NOMO-1 treated with dmso at 0.1 percent for 144 hours (cell line): ENCODE measurements around the gene LZTS2.
"Not testable (repeated sequence)": the region's sequence is repeated elsewhere in the genome, so short reads cannot be mapped to it uniquely, and the experiment has no call there.

Experiments used
- DNase-seq: peaks from one replicate; lab custom pipeline; 2025; ENCODE audit not compliant: unreplicated experiment; lab: John Stamatoyannopoulos, UW

Gene LZTS2

GRCh38 chr10:100999742-101000126 is at the start of gene LZTS2:
Gene LZTS2, plus strand, starts transcription at chr10:100999808. Its CDS starts 2,731 bp downstream, at chr10:101002539.
- no peak for DNase-seq

DNA sequence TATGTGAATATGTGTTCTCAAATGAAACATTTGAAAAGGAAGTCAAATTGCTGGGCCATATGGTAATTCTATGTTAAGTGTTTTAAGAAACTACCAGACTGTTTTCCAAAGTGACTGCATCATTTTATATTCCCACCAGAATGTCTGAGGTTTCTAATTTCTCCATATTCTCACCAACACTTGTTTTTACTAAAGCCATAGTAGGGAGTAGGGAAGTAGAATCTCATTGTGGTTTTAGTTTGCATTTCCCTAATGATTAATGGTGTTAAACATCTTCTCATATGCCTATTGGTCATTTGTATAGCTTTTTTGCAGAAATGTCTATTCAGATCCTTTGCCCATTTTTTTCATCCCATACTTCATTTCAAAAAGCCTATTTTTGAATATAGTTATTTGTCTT is 39.4 kb upstream of the LZTS2 start:
- DNase-seq = no peak

- no peak for DNase-seq
Measured at GRCh38 chr10:100962351-100963080, 37.1 kb upstream of the LZTS2 start.

- no peak for DNase-seq
Measured at GRCh38 chr10:100963826-100964225, 35.8 kb upstream of the LZTS2 start.

- no peak for DNase-seq
Measured at GRCh38 chr10:100965820-100966219, 33.8 kb upstream of the LZTS2 start.

- DNase-seq = no peak
Measured at GRCh38 chr10:100966887-100967286, 32.7 kb upstream of the LZTS2 start.

GRCh38 chr10:100967332-100967731 is 32.3 kb upstream of the LZTS2 start:
- DNase-seq = no peak

DNA sequence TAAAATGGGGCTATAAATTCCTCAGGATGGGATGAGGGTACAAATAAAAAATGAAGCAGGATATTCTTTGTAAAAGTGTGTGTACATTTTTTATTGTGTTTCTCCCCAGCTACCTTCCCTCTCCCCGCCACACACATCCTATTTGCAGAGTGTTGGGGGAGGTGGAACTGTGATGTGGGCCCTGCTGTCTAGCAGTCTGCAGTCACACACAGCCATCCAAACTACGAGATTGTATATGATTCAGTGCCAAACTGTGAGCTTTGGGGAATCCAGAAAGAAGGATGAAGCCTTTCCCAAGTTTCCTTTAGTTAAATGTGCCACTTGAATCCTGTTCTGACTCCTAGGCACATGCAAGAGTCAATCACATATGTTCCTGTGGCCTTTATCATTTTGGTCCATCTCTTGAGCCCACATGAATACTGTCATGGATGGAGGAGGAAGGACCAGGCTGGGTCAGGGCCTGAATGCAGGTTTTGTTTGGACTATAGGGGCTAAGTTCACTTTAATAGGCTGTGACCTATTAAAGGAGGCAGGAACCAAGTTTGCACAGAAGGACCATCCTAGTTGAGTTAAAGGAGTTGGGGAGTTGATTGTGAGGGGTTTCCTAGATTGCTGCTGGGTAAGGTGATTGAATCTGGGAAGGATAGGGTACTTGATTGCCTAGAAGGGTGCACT is 31.4 kb upstream of the LZTS2 start:
- no peak for DNase-seq

- no peak for DNase-seq
Measured at GRCh38 chr10:100968863-100969186, 30.8 kb upstream of the LZTS2 start.

DNA sequence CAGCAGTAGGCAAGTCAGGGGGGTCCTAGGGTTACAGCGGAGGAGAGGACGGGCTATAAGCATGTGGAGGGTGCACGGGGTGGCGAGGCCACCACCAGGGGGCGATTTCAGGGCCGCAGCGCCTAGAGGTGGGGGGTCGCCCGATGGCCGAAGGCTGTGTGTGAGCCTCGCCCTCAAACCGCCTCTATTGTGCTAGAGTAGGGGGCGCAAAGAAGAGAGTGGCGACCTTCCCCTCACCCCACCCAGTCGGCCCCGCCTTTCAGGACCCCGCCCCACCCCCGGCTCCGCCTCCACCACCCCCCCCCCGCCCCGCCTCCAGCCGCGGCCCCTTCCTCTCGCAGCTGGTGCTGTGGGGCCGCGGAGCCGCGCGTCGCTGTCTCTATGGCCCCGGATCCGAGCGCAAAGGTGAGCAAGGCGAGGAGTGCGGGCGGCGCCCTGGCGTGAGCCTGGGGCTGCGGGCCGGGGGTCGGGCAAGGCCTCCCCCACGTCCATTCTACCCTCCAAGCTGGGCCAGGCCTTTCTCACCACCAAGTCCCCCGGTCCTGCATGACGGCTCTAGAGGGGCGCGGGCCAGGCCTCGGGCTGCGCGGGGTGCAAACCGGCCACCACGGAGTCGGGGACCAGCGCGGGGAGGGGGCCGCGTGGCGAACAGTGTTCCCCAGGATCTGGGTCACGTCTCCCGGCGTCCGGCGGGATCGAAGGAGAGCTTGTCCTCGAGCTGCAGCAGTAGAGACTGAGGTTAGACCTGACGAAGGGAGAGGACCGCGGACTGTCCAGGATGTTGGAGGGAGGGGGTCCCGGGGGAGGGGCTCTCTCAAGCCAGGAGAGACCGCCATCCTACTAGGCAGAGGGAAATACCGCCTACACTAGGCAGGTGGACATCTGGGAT is 30.2 kb upstream of the LZTS2 start, which contains the start of gene SEMA4G:
Gene SEMA4G, plus strand, starts transcription at position 318 of the 889 bp plus-strand sequence. CDS start 3,409 bp downstream, outside the sequence.
- no peak for DNase-seq

DNA sequence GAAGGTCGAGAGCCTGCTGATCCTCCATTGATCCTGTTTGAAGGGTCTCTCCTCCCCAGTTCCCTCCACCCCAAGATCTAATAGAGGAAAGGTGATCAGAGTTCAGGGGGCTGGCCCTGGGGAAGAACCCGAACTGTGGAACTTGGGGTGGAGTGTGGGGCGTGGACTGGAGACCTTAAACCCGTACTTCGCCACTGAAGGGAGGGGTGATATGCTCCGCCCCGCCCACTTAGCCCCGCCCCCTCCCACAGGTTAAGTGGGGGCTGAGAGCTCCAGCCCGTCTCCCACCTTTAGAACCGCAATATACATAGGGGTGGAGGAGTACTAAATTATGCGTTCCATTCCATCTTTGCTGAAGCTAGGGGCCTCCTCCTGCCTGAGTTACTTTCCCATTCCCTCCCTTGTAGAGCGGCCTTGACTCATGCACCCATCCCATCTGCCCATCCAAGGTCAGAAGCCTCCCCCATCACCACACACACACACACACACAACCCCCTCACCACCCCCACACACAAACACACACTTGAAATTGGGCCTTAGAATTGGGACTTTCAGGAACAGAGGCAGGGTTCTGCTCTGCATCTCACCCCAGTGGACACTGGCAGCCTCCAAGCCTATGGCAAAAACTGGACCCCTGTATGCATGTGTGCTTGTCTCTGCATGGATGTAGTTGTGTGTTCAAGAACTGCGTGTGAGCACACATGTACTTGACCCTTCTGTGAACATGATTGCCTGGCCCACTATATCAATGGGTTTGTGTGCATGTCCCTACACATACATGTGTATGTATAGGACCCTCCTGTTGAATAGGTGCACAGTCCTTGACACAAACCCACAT is 29.3 kb upstream of the LZTS2 start:
- DNase-seq = no peak

DNA sequence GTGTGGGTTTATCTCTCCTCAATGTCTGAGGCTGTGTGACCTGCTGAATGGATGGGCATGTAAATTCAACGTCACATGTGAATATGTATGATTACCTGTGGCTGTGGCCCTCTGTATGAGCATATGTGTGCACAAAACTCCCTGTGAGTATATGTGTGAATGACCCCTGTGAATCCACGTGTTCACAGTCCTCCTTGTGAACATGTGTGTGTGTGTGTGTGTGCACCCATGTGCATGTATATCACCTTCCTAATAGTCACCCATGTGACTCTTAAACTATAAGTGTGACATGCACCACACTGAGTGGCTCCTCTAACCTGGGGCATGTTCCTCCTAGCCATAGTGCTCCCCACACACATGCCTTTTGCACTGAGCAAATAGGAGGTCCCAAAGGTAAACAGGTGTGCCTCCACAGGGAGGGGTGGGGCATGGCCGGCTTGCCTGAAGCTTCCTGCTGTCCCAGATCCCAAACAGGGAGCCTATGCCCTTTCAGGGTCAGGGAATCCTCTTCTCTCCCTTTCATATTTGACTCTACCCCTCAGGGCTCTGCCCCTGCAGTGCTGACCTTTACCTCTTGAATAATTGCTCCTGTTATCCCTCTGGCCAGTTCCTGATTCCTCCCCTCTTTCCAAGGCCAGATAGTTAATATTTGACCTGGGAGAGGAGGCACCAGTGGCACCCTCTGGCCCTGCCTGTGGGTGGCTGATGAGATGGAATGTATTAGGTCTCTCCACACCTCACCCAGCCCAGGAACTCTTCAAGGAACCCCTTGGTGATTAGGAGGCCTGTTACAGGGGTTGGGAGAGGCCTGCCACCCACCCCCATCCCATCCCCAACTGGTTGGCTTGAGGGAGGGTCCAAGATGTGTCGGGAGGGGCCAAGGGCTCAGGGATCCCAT is 28.4 kb upstream of the LZTS2 start:
- DNase-seq = no peak

DNA sequence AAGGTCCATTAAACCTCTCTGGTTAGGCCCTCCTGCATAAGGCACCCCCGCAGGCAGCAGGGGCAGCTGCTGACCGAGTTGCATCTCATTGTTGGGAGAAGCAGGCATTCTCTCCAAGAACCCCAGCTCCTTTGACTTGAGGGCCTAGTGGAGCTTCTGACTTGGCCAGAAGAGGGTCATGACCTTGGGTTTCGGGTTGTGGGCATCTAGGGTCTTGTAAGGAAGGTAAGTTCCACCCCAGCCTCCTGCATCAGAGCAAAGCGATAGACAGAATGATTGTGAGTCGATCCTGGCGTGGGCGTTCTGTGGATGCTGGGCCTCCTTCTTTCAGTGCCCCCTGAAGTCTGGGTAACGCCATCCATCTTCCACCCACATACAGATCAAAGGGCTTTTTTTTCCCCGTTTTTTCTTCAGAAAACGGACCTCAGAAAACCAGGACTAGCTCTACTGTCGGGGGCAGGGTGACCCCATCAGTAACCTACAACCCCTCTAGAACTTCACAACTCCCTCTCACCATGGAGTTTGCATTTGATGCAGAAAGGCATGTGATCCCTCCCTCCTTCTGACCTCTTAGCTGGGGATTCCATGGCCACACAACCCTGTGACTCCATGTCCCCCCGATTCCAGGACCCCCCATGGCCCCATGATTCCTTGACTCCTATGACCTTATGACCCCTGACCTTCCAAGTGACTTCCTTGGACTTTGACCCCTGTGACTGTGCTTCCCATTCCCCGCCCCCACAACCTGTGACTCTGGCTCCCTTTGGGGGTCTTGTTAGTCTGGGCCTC is 27.3 kb upstream of the LZTS2 start:
- no peak for DNase-seq

GRCh38 chr10:100972904-100973535 is 26.6 kb upstream of the LZTS2 start:
- no peak for DNase-seq

DNA sequence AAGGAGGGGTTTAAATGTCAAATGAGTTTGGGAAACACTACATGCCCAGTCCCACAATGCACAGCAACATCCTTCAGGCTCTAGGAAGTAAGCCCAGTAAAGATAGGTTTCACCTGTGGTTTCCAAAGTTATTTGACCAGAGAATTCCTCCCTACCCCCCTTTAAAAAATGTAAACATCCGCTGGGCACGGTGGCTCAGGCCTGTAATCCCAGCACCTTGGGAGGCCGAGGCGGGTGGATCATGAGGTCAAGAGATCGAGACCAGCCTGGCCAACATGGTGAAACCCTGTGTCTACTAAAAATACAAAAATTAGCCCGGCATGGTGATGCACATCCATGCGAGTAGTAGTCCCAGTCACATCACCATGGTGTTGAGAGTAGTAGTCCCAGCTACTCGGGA is 24.2 kb upstream of the LZTS2 start:
- not testable (repeated sequence) for DNase-seq

GRCh38 chr10:100976906-100977305 is 22.7 kb upstream of the LZTS2 start:
- DNase-seq = no peak

- no peak for DNase-seq
Measured at GRCh38 chr10:100977436-100977835, 22.2 kb upstream of the LZTS2 start.

DNA sequence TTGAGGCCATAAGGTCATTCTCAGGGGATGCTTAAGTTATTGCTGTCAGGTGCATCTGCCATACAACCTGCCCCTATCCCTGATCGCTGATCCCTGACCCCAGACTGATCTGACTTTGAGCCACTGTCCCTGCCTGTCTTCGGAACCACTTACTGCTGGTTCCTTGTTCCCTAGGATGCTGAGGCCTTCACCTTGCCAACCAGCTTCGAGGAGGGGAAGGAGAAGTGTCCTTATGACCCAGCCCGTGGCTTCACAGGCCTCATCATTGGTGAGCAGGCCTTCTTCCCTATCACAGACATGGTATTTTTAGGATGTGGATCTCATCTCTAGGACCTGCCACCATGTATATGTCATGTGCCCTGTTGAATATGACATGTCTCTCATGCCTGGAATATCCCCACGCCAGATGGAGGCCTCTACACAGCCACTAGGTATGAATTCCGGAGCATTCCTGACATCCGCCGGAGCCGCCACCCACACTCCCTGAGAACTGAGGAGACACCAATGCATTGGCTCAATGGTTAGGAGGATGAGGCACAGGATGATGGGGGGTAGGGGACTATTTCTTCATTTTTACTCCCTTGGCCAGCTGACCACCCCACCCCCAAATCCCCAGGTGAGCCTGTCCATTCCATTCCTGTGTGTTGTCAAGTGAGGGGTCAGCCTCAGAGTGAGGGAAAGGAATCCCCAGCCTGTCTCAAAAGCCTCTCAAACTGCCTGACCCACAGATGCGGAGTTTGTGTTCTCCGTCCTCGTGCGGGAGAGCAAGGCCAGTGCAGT is 21.3 kb upstream of the LZTS2 start:
- DNase-seq = no peak
